PFSK-1 (cell line): ENCODE measurements around the gene NOL12.
A peak's percentile ranks its signal among the peaks of the same experiment; 100 is the strongest.

Experiments
- FOXP2 ChIP-seq: optimal IDR thresholded peaks from 2 replicates; pipeline ENCODE3; 2011; ENCODE audit warnings: borderline replicate concordance, control low read depth, inconsistent platforms; ENCODE audit not compliant: insufficient read depth; ENCODE audit errors: extremely low read length, extremely low read depth
- POLR2AphosphoS5 ChIP-seq: IDR thresholded peaks from 2 replicates; pipeline ENCODE4 v1.6.1; 2012; ENCODE audit warnings: low read depth, mild to moderate bottlenecking, control low read depth, low read length, moderate library complexity
- REST ChIP-seq, 2 experiments: IDR thresholded peaks; 2 replicates each; pipeline versions ENCODE4 v1.6.1 to v1.8.0; 2011 to 2012; ENCODE audit warnings: low read depth in 2 of 2, low read length in 2 of 2, control low read depth in 1 of 2, inconsistent platforms in 1 of 2, mild to moderate bottlenecking in 1 of 2, moderate library complexity in 1 of 2; ENCODE audit not compliant: insufficient read depth in 1 of 2
- SIN3A ChIP-seq: IDR thresholded peaks from 2 replicates; pipeline ENCODE4 v1.6.1; 2012; ENCODE audit warnings: mild to moderate bottlenecking, low read length, moderate library complexity, borderline replicate concordance; ENCODE audit not compliant: insufficient read depth
- TAF1 ChIP-seq: IDR thresholded peaks from 2 replicates; pipeline ENCODE4 v1.6.1; 2012; ENCODE audit warnings: low read length, control low read depth, borderline replicate concordance; ENCODE audit not compliant: insufficient read depth

Gene NOL12

DNA sequence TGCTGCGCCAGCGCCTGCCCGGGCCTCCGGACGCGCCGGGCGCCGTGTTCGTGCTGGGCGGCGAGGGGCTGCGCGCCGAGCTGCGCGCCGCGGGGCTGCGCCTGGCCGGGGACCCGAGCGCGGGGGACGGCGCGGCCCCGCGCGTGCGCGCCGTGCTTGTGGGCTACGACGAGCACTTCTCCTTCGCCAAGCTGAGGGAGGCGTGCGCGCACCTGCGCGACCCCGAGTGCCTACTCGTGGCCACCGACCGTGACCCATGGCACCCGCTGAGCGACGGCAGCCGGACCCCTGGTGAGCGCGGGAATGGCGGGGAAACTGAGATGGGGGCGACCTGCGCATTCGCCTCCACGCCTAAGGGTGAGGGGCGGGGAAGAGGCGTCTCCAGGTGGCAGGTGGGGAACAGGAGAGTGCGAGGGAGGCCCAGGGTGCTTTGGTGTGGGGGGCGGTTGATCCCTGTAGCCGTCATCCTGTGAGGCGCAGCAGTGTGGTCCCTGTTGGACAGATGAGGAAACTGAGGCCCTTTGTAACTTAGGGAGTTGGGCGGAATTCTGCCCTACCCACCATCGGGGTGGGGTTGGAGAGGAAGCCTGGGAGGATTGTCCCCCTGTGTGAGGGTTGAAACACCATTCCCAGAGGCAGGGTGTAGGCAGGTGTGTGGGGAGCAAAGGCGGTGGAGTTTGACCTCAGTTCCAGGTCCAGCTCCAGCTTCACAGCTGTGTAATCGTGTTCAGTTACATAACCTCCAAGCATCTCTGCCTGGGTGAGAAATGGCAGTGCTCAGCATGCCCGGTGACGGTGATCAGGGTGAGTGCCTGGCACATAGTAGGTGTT is 26.9 kb upstream of the NOL12 start:
- TF ChIP-seq POLR2AphosphoS5 (no peak), SIN3A (no peak), REST (IDR thresholded peaks at IDR 0.05; ENCODE audit: insufficient read depth in 1 of 2, low read depth in 2 of 2, low read length in 2 of 2) (no peak), FOXP2 (no peak), TAF1 (no peak)

DNA sequence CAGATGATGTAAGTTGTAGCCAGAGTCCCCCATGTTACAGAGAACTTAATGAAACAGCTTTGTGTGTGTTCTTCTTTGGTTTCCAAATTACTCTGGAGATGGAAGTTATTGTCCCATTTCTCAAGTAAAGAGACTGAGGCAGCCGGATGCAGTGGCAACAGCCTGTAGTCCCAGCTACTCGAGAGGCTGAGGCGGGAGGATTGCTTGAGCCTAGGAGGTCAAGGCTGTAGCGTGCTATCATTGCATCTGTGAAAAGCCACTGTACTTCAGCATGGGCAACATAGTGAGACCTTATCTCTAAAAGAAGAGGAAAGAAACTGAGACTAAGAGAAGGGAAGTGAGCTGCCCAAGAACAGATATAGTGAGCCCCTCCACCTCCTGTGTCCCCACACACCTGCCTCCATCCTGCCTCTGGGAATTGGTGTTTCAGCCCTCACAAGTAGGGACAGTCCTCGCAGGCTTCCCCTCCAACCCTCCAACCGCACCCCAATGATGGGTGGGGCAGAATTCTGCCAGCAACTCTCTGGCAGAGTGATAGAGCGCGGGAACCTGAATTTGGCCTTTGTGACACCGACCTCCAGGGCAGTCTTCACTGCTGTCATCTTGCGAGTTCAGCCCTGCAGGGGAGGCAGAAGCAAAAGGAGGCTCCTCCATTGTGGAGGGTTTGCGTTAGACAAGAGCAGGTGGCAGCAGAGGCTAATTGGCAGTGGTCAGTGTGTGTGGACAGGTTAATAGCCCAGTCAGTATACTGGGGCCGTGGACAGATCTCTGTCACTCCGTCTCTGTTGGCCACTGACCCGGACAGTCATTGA is 26.0 kb upstream of the NOL12 start:
- TF ChIP-seq POLR2AphosphoS5, result no peak
- TF ChIP-seq TAF1, result no peak
- no peak for TF ChIP-seq SIN3A
- no peak for TF ChIP-seq REST (IDR thresholded peaks at IDR 0.05; ENCODE audit: insufficient read depth in 1 of 2, low read depth in 2 of 2, low read length in 2 of 2)
- no peak for TF ChIP-seq FOXP2

GRCh38 chr22:37660709-37661045 is 25.5 kb upstream of the NOL12 start:
- TF ChIP-seq REST (IDR thresholded peaks at IDR 0.05; ENCODE audit: insufficient read depth in 1 of 2, low read depth in 2 of 2, low read length in 2 of 2), result no peak
- no peak for TF ChIP-seq TAF1
- no peak for TF ChIP-seq SIN3A
- no peak for TF ChIP-seq FOXP2
- TF ChIP-seq POLR2AphosphoS5, result no peak

GRCh38 chr22:37661160-37661924 is 24.8 kb upstream of the NOL12 start:
- TF ChIP-seq FOXP2 (peak; percentile 24), REST (IDR thresholded peaks at IDR 0.05; ENCODE audit: insufficient read depth in 1 of 2, low read depth in 2 of 2, low read length in 2 of 2) (no peak)
